CD8-positive, alpha-beta memory T cell (primary cell): ENCODE results near the gene PARD3. TPM values are rescaled to one million over a fixed set of nuclear protein-coding genes. Genes with fewer than 3 reads are reported as not detected.

Experiments used
- CTCF ChIA-PET: fragments of 350-600 bp; sonication (Branson Sonifier 250); formaldehyde crosslinking; loops from one replicate; lab custom pipeline; 2021; ENCODE audit warnings: antibody characterized with exemption; lab: Charles Lee
- POLR2A ChIA-PET: fragments of 350-600 bp; sonication (Branson Sonifier 250); formaldehyde crosslinking; loops from one replicate; lab custom pipeline; 2021; ENCODE audit warnings: antibody characterized with exemption; lab: Charles Lee
- DNase-seq, 5 donors: peaks; one replicate each; pipeline versions ENCODE4 v3.0.0 to v3.0.0-alpha.2; 2020 to 2022; ENCODE audit warnings: mixed read lengths in 1 of 5
- H3K27ac ChIP-seq: one replicate; pipeline ENCODE4 v1.7.0; 2013; ENCODE audit warnings: low read depth, mild to moderate bottlenecking, low read length, moderate library complexity
- H3K27me3 ChIP-seq: 2 replicates; pipeline ENCODE4 v1.7.0; 2013; ENCODE audit warnings: low read length, mild to moderate bottlenecking; ENCODE audit not compliant: insufficient read depth, poor library complexity, severe bottlenecking
- H3K36me3 ChIP-seq: 2 replicates; pipeline ENCODE4 v1.7.0; 2013; ENCODE audit warnings: mild to moderate bottlenecking, low read length, moderate library complexity; ENCODE audit not compliant: insufficient read depth
- H3K4me1 ChIP-seq: 2 replicates; pipeline ENCODE4 v1.7.0; 2013; ENCODE audit warnings: mild to moderate bottlenecking, low read length, moderate library complexity; ENCODE audit not compliant: insufficient read depth
- H3K4me3 ChIP-seq: 2 replicates; pipeline ENCODE4 v1.7.0; 2013; ENCODE audit warnings: mild to moderate bottlenecking, low read length
- H3K9me3 ChIP-seq: 2 replicates; pipeline ENCODE4 v1.7.0; 2013; ENCODE audit warnings: mild to moderate bottlenecking, low read length
- H3K27ac Mint-ChIP-seq, 8 donors: one replicate each; pipeline ENCODE4 v1.8.0; 2020 to 2021; ENCODE audit warnings: mixed read lengths in 8 of 8, mild to moderate bottlenecking in 6 of 8, inconsistent platforms in 3 of 8, moderate library complexity in 3 of 8
- H3K27me3 Mint-ChIP-seq, 2 donors: one replicate each; pipeline ENCODE4 v1.8.0; 2020 to 2021; ENCODE audit warnings: mixed read lengths in 2 of 2, mild to moderate bottlenecking in 1 of 2, moderate library complexity in 1 of 2
- H3K36me3 Mint-ChIP-seq, 3 donors: one replicate each; pipeline ENCODE4 v1.8.0; 2020 to 2021; ENCODE audit warnings: mixed read lengths in 3 of 3, inconsistent platforms in 1 of 3, mild to moderate bottlenecking in 1 of 3
- H3K4me1 Mint-ChIP-seq, 3 donors: one replicate each; pipeline ENCODE4 v1.8.0; 2020 to 2021; ENCODE audit warnings: mixed read lengths in 3 of 3, inconsistent platforms in 1 of 3, mild to moderate bottlenecking in 1 of 3
- H3K4me3 Mint-ChIP-seq, 7 donors: one replicate each; pipeline ENCODE4 v1.8.0; 2020 to 2021; ENCODE audit warnings: mixed read lengths in 7 of 7, mild to moderate bottlenecking in 6 of 7, moderate library complexity in 4 of 7, inconsistent platforms in 2 of 7
- H3K9me3 Mint-ChIP-seq, 5 donors: one replicate each; pipeline ENCODE4 v1.8.0; 2020 to 2022; ENCODE audit warnings: mixed read lengths in 5 of 5, mild to moderate bottlenecking in 3 of 5, moderate library complexity in 2 of 5, inconsistent platforms in 1 of 5
- polyA plus RNA-seq: library from polyadenylated mRNA; unstranded; fragments of 300-500 nt; fragmentation: Illumina TruSeq; gene quantifications from one replicate; pipeline ENCODE4 v1.2.3, GENCODE V29; 2021
- total RNA-seq, 2 experiments: library from RNA; stranded (reverse); gene quantifications; one replicate each; pipeline ENCODE4 v1.2.3, GENCODE V29; 2021

PARD3 gene
- total and polyA plus RNA-seq, 3 experiments from 2014 or later: 0.27 to 0.46 TPM; not detected in 1

- no peaks in the 10 kb centered on the region for H3K36me3 ChIP-seq
- H3K27ac ChIP-seq: no peak overlapping the region
- Mint-ChIP-seq H3K27me3 (peaks cover 0 to 2% of the 10 kb centered on the region in 2 donors), H3K4me3 (no peak overlapping the region), H3K36me3 (no peaks in the 10 kb centered on the region), H3K4me1 (no peaks in the 10 kb centered on the region), H3K27ac (no peak overlapping the region), H3K9me3 (peaks cover 0 to 2% (median 0%) of the 10 kb centered on the region in 5 donors)
- no peaks in the 10 kb centered on the region for H3K9me3 ChIP-seq
- ChIA-PET POLR2A (no interaction called here), CTCF (no interaction called here)
- H3K27me3 ChIP-seq: no peaks in the 10 kb centered on the region
- H3K4me3 ChIP-seq: no peak overlapping the region
- no peak for DNase-seq
- H3K4me1 ChIP-seq: no peaks in the 10 kb centered on the region
These were observed 659.3 kb downstream of the PARD3 start for GRCh38 chr10:34155812-34156211.

GRCh38 chr10:34154383-34154900 is 660.7 kb downstream of the PARD3 start:
- H3K9me3 ChIP-seq: no peaks in the 10 kb centered on the region
- no peaks in the 10 kb centered on the region for H3K4me1 Mint-ChIP-seq
- H3K27ac Mint-ChIP-seq: no peak overlapping the region
- H3K27ac ChIP-seq: no peak overlapping the region
- CTCF ChIA-PET: no interaction called here
- H3K4me3 Mint-ChIP-seq: no peak overlapping the region
- peaks cover 0 to 2% (median 0%) of the 10 kb centered on the region in 5 donors for H3K9me3 Mint-ChIP-seq
- H3K36me3 Mint-ChIP-seq: no peaks in the 10 kb centered on the region
- no peak for DNase-seq
- no peaks in the 10 kb centered on the region for H3K27me3 ChIP-seq
- H3K36me3 ChIP-seq: no peaks in the 10 kb centered on the region
- POLR2A ChIA-PET: no interaction called here
- no peaks in the 10 kb centered on the region for H3K4me1 ChIP-seq
- peaks cover 0 to 2% of the 10 kb centered on the region in 2 donors for H3K27me3 Mint-ChIP-seq
- no peak overlapping the region for H3K4me3 ChIP-seq

- H3K4me3 Mint-ChIP-seq: no peak overlapping the region
- no peak overlapping the region for H3K27ac Mint-ChIP-seq
- no peaks in the 10 kb centered on the region for H3K36me3 Mint-ChIP-seq
- H3K4me1 Mint-ChIP-seq: no peaks in the 10 kb centered on the region
- Histone ChIP-seq H3K27ac (no peak overlapping the region), H3K9me3 (no peaks in the 10 kb centered on the region), H3K4me1 (no peaks in the 10 kb centered on the region), H3K4me3 (no peak overlapping the region), H3K27me3 (no peaks in the 10 kb centered on the region), H3K36me3 (no peaks in the 10 kb centered on the region)
- DNase-seq: no peak
- peaks cover 0 to 2% of the 10 kb centered on the region in 2 donors for H3K27me3 Mint-ChIP-seq
- ChIA-PET POLR2A (no interaction called here), CTCF (no interaction called here)
- H3K9me3 Mint-ChIP-seq: peaks cover 0 to 2% (median 0%) of the 10 kb centered on the region in 5 donors
These were observed 661.3 kb downstream of the PARD3 start for GRCh38 chr10:34153663-34154382.

- Mint-ChIP-seq H3K4me3 (no peak overlapping the region), H3K36me3 (no peaks in the 10 kb centered on the region), H3K4me1 (no peaks in the 10 kb centered on the region), H3K9me3 (peaks cover 0 to 2% (median 0%) of the 10 kb centered on the region in 5 donors), H3K27ac (no peak overlapping the region), H3K27me3 (no peaks in the 10 kb centered on the region)
- Histone ChIP-seq H3K9me3 (no peaks in the 10 kb centered on the region), H3K36me3 (no peaks in the 10 kb centered on the region), H3K27me3 (no peaks in the 10 kb centered on the region), H3K27ac (no peak overlapping the region), H3K4me3 (no peak overlapping the region), H3K4me1 (no peaks in the 10 kb centered on the region)
- DNase-seq: no peak
- ChIA-PET CTCF (no interaction called here), POLR2A (no interaction called here)
These were observed 662.7 kb downstream of the PARD3 start for GRCh38 chr10:34152434-34152833.

- no peaks in the 10 kb centered on the region for H3K36me3 Mint-ChIP-seq
- CTCF ChIA-PET: no interaction called here
- no peaks in the 10 kb centered on the region for H3K27me3 ChIP-seq
- no peak overlapping the region for H3K4me3 Mint-ChIP-seq
- no peaks in the 10 kb centered on the region for H3K4me1 ChIP-seq
- no peaks in the 10 kb centered on the region for H3K36me3 ChIP-seq
- H3K27ac ChIP-seq: no peak overlapping the region
- H3K27ac Mint-ChIP-seq: no peak overlapping the region
- peaks cover 0 to 1% (median 0%) of the 10 kb centered on the region in 5 donors for H3K9me3 Mint-ChIP-seq
- H3K4me1 Mint-ChIP-seq: no peaks in the 10 kb centered on the region
- no peak overlapping the region for H3K4me3 ChIP-seq
- no peak for DNase-seq
- H3K27me3 Mint-ChIP-seq: no peaks in the 10 kb centered on the region
- POLR2A ChIA-PET: no interaction called here
- H3K9me3 ChIP-seq: no peaks in the 10 kb centered on the region
These were observed 663.2 kb downstream of the PARD3 start for GRCh38 chr10:34151931-34152330.

GRCh38 chr10:34151481-34151880 is 663.6 kb downstream of the PARD3 start:
- H3K27me3 Mint-ChIP-seq: no peaks in the 10 kb centered on the region
- no peaks in the 10 kb centered on the region for H3K4me1 ChIP-seq
- DNase-seq: no peak
- no peaks in the 10 kb centered on the region for H3K4me1 Mint-ChIP-seq
- no peak overlapping the region for H3K4me3 ChIP-seq
- no peaks in the 10 kb centered on the region for H3K9me3 Mint-ChIP-seq
- ChIA-PET CTCF (no interaction called here), POLR2A (no interaction called here)
- H3K4me3 Mint-ChIP-seq: no peak overlapping the region
- H3K27ac Mint-ChIP-seq: no peak overlapping the region
- no peaks in the 10 kb centered on the region for H3K36me3 ChIP-seq
- H3K9me3 ChIP-seq: no peaks in the 10 kb centered on the region
- H3K27ac ChIP-seq: no peak overlapping the region
- H3K36me3 Mint-ChIP-seq: no peaks in the 10 kb centered on the region
- no peaks in the 10 kb centered on the region for H3K27me3 ChIP-seq

- H3K4me1 Mint-ChIP-seq: no peaks in the 10 kb centered on the region
- CTCF ChIA-PET: no interaction called here
These were observed 665.0 kb downstream of the PARD3 start for GRCh38 chr10:34150103-34150502.

GRCh38 chr10:34148305-34148657 is 666.8 kb downstream of the PARD3 start:
- Histone ChIP-seq H3K27ac (no peak overlapping the region), H3K27me3 (no peaks in the 10 kb centered on the region), H3K9me3 (no peaks in the 10 kb centered on the region), H3K4me3 (no peak overlapping the region), H3K36me3 (no peaks in the 10 kb centered on the region), H3K4me1 (no peaks in the 10 kb centered on the region)
- Mint-ChIP-seq H3K9me3 (peaks cover 0 to 3% (median 0%) of the 10 kb centered on the region in 5 donors), H3K27me3 (no peaks in the 10 kb centered on the region), H3K4me3 (no peak overlapping the region), H3K27ac (no peak overlapping the region), H3K36me3 (no peaks in the 10 kb centered on the region), H3K4me1 (no peaks in the 10 kb centered on the region)
- DNase-seq: no peak
- POLR2A ChIA-PET: no interaction called here
- CTCF ChIA-PET: no interaction called here

More at GRCh38 chr10:34150103-34150502, 665.0 kb downstream of the PARD3 start:
- Mint-ChIP-seq H3K4me3 (no peak overlapping the region), H3K27me3 (no peaks in the 10 kb centered on the region), H3K9me3 (peaks cover 0 to 2% (median 0%) of the 10 kb centered on the region in 5 donors), H3K36me3 (no peaks in the 10 kb centered on the region), H3K27ac (no peak overlapping the region)
- POLR2A ChIA-PET: no interaction called here
- no peak for DNase-seq
- no peak overlapping the region for H3K4me3 ChIP-seq
- no peaks in the 10 kb centered on the region for H3K4me1 ChIP-seq
- no peaks in the 10 kb centered on the region for H3K27me3 ChIP-seq
- no peak overlapping the region for H3K27ac ChIP-seq
- H3K36me3 ChIP-seq: no peaks in the 10 kb centered on the region
- H3K9me3 ChIP-seq: no peaks in the 10 kb centered on the region
